Keratinocyte (primary cell): ENCODE data around the gene GNB1. TPM values are rescaled to one million over a fixed set of nuclear protein-coding genes. Genes with fewer than 3 reads are reported as not detected.

Source experiments
- DNase-seq: peaks from one replicate; pipeline ENCODE4 v3.0.0-alpha.2; 2011; ENCODE audit warnings: low read depth, missing footprints, low spot score
- FAIRE-seq: peaks from 2 replicates; lab custom pipeline; 2011; peaks lifted over from hg19 to GRCh38; lab: Jason Lieb, UNC
- H2AFZ ChIP-seq: 2 replicates; pipeline ENCODE4 v1.6.0; 2012; ENCODE audit warnings: low read length, control low read depth, inconsistent platforms; ENCODE audit not compliant: control insufficient read depth
- H3K27ac ChIP-seq: 2 replicates; pipeline ENCODE4 v1.5.1; 2011; ENCODE audit warnings: low read length; ENCODE audit not compliant: control insufficient read depth, insufficient read depth
- H3K27me3 ChIP-seq: 3 replicates; pipeline ENCODE4 v1.6.0; 2011; ENCODE audit warnings: low read length; ENCODE audit not compliant: control insufficient read depth, insufficient read depth; ENCODE audit errors: extremely low read depth
- H3K36me3 ChIP-seq, 2 experiments: 2 replicates in 1 of 2; 3 replicates in 1 of 2; pipeline ENCODE4 v1.5.1; 2011; ENCODE audit warnings: low read length in 2 of 2, mild to moderate bottlenecking in 1 of 2; ENCODE audit not compliant: control insufficient read depth in 2 of 2, insufficient read depth in 2 of 2; ENCODE audit errors: extremely low read depth in 1 of 2
- H3K4me1 ChIP-seq: 3 replicates; pipeline ENCODE4 v1.5.1; 2011; ENCODE audit warnings: low read length; ENCODE audit not compliant: control insufficient read depth, insufficient read depth; ENCODE audit errors: extremely low read depth
- H3K4me2 ChIP-seq: 3 replicates; pipeline ENCODE4 v1.6.0; 2011; ENCODE audit warnings: low read depth, low read length; ENCODE audit not compliant: control insufficient read depth, insufficient read depth; ENCODE audit errors: extremely low read depth
- H3K4me3 ChIP-seq, 3 experiments: fragments of 200-600 bp in 1 of 3; sonication (generic) in 1 of 3; 2 replicates in 2 of 3; 3 replicates in 1 of 3; pipeline ENCODE4 v1.5.1; 2011 to 2016; ENCODE audit warnings: low read length in 3 of 3, mild to moderate bottlenecking in 3 of 3, control low read depth in 2 of 3, inconsistent platforms in 1 of 3, low read depth in 1 of 3, mixed read lengths in 1 of 3, mixed run types in 1 of 3, moderate library complexity in 1 of 3; ENCODE audit not compliant: control insufficient read depth in 2 of 3, insufficient read depth in 2 of 3; ENCODE audit errors: extremely low read depth in 1 of 3
- H3K79me2 ChIP-seq: 2 replicates; pipeline ENCODE4 v1.6.0; 2012; ENCODE audit warnings: low read length; ENCODE audit not compliant: control insufficient read depth, insufficient read depth
- H3K9ac ChIP-seq: 3 replicates; pipeline ENCODE4 v1.6.0; 2011; ENCODE audit warnings: low read length; ENCODE audit not compliant: control insufficient read depth, insufficient read depth; ENCODE audit errors: extremely low read depth
- H3K9me1 ChIP-seq: 3 replicates; pipeline ENCODE4 v1.6.0; 2011; ENCODE audit warnings: low read length; ENCODE audit not compliant: control insufficient read depth, insufficient read depth; ENCODE audit errors: extremely low read depth
- H3K9me3 ChIP-seq: 2 replicates; pipeline ENCODE4 v1.5.1; 2012; ENCODE audit warnings: low read depth, low read length; ENCODE audit not compliant: control insufficient read depth
- H4K20me1 ChIP-seq: 3 replicates; pipeline ENCODE4 v1.6.0; 2011; ENCODE audit warnings: low read length; ENCODE audit not compliant: control insufficient read depth, insufficient read depth; ENCODE audit errors: extremely low read depth
- EZH2 ChIP-seq: IDR thresholded peaks from one replicate; pipeline ENCODE4 v1.6.1; 2012; ENCODE audit warnings: inconsistent platforms, mild to moderate bottlenecking, low read length, moderate library complexity
- dilution Hi-C: fragments of 300-500 bp; cut with MboI; formaldehyde crosslinking; loops from one replicate; pipeline ENCODE4 v1.7.0; 2020; ENCODE audit warnings: low sequenced_read_pairs; ENCODE audit not compliant: extremely low pct_ligation_motif_present
- polyA plus RNA-seq, 5 experiments: library from polyadenylated mRNA; depleted of rRNA in 3 of 5; stranded (reverse) in 3 of 5; stranded (forward) in 1 of 5; unstranded in 1 of 5; fragments of >200 nt; gene quantifications; 1 replicate in 1 of 5; 2 replicates in 3 of 5; 3 replicates in 1 of 5; pipeline versions ENCODE4 v1.2.1 to v1.2.3, GENCODE V29; 2011 to 2012; ENCODE audit warnings: missing spikeins in 2 of 5, low read depth in 1 of 5, low replicate concordance in 1 of 5
- TF ChIP-seq, protein P1 (sequence below), 3 experiments: IDR thresholded peaks in 1 of 3; conservative IDR thresholded peaks in 1 of 3; optimal IDR thresholded peaks in 1 of 3; 2 replicates in 2 of 3; 3 replicates in 1 of 3; pipeline versions ENCODE3 to v1.5.1; 2011; ENCODE audit warnings: low read length in 3 of 3, mild to moderate bottlenecking in 3 of 3, moderate library complexity in 2 of 3, control low read depth in 1 of 3, inconsistent platforms in 1 of 3; ENCODE audit not compliant: insufficient read depth in 2 of 3; ENCODE audit errors: extremely low read depth in 1 of 3

Gene GNB1
- polyA plus RNA-seq, 1 donor (not counting 4 experiments of a cell fraction or from before 2014, with no cell fraction given) = 364 TPM

DNA sequence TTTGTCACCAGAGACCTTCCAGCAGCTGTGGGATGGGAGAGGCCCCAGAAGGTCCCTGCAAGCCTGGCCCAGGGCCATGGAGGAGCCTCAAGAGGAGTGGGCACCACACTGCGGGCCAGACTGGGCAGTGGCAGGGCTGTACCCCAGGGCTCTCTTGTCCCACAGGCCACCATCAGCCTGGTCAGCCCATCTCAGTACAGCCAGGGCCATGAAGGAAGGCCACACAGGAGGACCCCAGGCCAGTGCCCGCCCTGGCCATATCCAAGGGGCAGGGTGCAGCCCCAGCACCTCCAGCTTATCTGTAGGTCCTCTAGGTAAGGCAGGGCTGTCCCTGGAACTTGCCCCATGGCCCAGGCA, 3.1 kb upstream of the GNB1 start:
- no peak for FAIRE-seq
- H3K9ac ChIP-seq = no peak overlapping the region

DNA sequence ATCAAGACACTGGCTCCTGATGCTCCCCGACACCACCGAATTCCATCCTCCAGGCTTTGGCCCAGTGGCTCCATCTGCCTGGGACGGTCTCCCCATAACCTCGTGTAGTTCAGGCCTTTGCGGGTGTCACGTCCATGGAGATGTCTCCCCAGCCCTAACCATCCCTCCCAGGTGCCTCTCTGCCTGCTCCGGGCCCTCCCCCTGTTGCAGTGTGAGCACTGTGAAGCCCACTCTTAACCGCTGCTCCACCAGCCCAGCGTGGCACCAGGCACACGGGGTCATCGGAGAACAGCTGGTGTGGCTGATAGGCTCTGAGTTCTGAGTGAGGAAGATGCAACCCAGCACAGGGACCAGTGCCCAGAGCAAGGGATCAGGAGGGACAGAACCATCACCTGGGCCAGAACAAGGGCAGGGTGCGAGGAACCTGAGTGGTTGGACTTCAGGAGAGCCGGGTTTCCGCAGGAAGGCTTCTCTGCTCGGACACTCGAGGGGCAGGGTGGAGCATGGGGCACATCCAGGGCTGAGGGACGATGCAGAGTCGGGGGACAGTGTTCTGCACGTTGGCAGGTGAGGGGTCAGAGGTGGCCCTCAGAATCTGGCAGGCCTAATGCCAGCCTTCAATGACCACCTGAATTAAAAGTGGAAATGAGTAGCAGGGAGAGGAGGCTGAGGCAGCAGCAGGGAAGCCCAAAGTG, 2.6 kb upstream of the GNB1 start:
- no peak for FAIRE-seq
- H3K4me1 ChIP-seq = peaks cover 26% of the 10 kb centered on the region

More for the DNA sequence above, 3.1 kb upstream of the GNB1 start:
- peaks cover 6% of the 10 kb centered on the region for H4K20me1 ChIP-seq
- H3K4me2 ChIP-seq = no peak overlapping the region
- dilution Hi-C loops = no loop called here
- H3K9me1 ChIP-seq = no peaks in the 10 kb centered on the region
- no peak overlapping the region for H2AFZ ChIP-seq
- no peak for TF ChIP-seq EZH2
- TF ChIP-seq, protein P1, sequence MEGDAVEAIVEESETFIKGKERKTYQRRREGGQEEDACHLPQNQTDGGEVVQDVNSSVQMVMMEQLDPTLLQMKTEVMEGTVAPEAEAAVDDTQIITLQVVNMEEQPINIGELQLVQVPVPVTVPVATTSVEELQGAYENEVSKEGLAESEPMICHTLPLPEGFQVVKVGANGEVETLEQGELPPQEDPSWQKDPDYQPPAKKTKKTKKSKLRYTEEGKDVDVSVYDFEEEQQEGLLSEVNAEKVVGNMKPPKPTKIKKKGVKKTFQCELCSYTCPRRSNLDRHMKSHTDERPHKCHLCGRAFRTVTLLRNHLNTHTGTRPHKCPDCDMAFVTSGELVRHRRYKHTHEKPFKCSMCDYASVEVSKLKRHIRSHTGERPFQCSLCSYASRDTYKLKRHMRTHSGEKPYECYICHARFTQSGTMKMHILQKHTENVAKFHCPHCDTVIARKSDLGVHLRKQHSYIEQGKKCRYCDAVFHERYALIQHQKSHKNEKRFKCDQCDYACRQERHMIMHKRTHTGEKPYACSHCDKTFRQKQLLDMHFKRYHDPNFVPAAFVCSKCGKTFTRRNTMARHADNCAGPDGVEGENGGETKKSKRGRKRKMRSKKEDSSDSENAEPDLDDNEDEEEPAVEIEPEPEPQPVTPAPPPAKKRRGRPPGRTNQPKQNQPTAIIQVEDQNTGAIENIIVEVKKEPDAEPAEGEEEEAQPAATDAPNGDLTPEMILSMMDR (optimal IDR thresholded peaks at IDR 0.05 in 1 of 3, IDR thresholded peaks at IDR 0.05 in 1 of 3, conservative IDR thresholded peaks at IDR 0.05 in 1 of 3; ENCODE audit: extremely low read depth in 1 of 3, insufficient read depth in 2 of 3, low read length in 3 of 3) = no peak
- H3K9me3 ChIP-seq = no peaks in the 10 kb centered on the region
- peaks cover 17% of the 10 kb centered on the region for H3K79me2 ChIP-seq
- DNase-seq = no peak
- no peak overlapping the region for H3K4me3 ChIP-seq
- H3K36me3 ChIP-seq = no peaks in the 10 kb centered on the region
- peaks cover 5% of the 10 kb centered on the region for H3K27me3 ChIP-seq
- no peak overlapping the region for H3K27ac ChIP-seq
- H3K4me1 ChIP-seq = peaks cover 21% of the 10 kb centered on the region

More for the DNA sequence above, 2.6 kb upstream of the GNB1 start:
- H3K36me3 ChIP-seq = no peaks in the 10 kb centered on the region
- peaks cover 5% of the 10 kb centered on the region for H3K27me3 ChIP-seq
- H4K20me1 ChIP-seq = peaks cover 11% of the 10 kb centered on the region
- no peak overlapping the region for H3K4me2 ChIP-seq
- H3K79me2 ChIP-seq = peaks cover 23% of the 10 kb centered on the region
- TF ChIP-seq, protein P1 (optimal IDR thresholded peaks at IDR 0.05 in 1 of 3, IDR thresholded peaks at IDR 0.05 in 1 of 3, conservative IDR thresholded peaks at IDR 0.05 in 1 of 3; ENCODE audit: extremely low read depth in 1 of 3, insufficient read depth in 2 of 3, low read length in 3 of 3) = no peak
- no peak for TF ChIP-seq EZH2
- no peak for DNase-seq
- H3K9me1 ChIP-seq = no peaks in the 10 kb centered on the region
- H3K9ac ChIP-seq = no peak overlapping the region
- no peaks in the 10 kb centered on the region for H3K9me3 ChIP-seq
- no peak overlapping the region for H3K27ac ChIP-seq
- dilution Hi-C loops = no loop called here
- H3K4me3 ChIP-seq = no peak overlapping the region
- H2AFZ ChIP-seq = no peak overlapping the region
